Measurements from ENCODE around the gene MINDY4. TPM values are rescaled to one million over a fixed set of nuclear protein-coding genes. Genes with fewer than 3 reads are reported as not detected.
"Not testable (repeated sequence)": the region's sequence is repeated elsewhere in the genome, so short reads cannot be mapped to it uniquely, and the experiment has no call there.

MINDY4 gene
- total and polyA plus RNA-seq, 2 donors (not counting 1 experiment from before 2014, with no cell fraction given) = 0.12 to 1.1 TPM

GRCh38 chr7:30831936-30832335 lies 60.7 kb downstream of the MINDY4 start:
- POLR2A ChIA-PET = no interaction called here
- Mint-ChIP-seq H3K9me3 (ENCODE audit: insufficient read depth) (peaks cover 19% of the 10 kb centered on the region), H3K4me1 (no peaks in the 10 kb centered on the region), H3K4me3 (no peak overlapping the region), H3K27me3 (peaks cover 3% of the 10 kb centered on the region), H3K27ac (no peak overlapping the region)
- Histone ChIP-seq H2AFZ (ENCODE audit: insufficient read depth, low read depth, low read length, poor library complexity, severe bottlenecking) (no peak overlapping the region), H3K4me3 (ENCODE audit: control extremely low read depth in 1 of 5, extremely low read depth in 1 of 5, insufficient read depth in 1 of 5, low read depth in 2 of 5, low read length in 4 of 5) (no peak overlapping the region), H3K27me3 (replicated peaks in 1 of 4; ENCODE audit: control extremely low read depth in 1 of 4, control insufficient read depth in 3 of 4, insufficient read depth in 4 of 4, low read length in 3 of 4) (peaks cover 0 to 2% (median 0%) of the 10 kb centered on the region in 4 experiments), H4K20me1 (ENCODE audit: control insufficient read depth, insufficient read depth, low read length, poor library complexity, severe bottlenecking) (no peaks in the 10 kb centered on the region), H3K79me2 (ENCODE audit: control insufficient read depth, insufficient read depth, low read length) (no peaks in the 10 kb centered on the region), H3K9ac (ENCODE audit: low read length) (no peak overlapping the region), H3K9me3 (ENCODE audit: control extremely low read depth in 1 of 3, control insufficient read depth in 2 of 3, insufficient read depth in 1 of 3, low read length in 2 of 3) (peaks cover 0 to 35% (median 17%) of the 10 kb centered on the region in 3 donors), H3K4me1 (ENCODE audit: control insufficient read depth in 2 of 2, insufficient read depth in 2 of 2, low read length in 2 of 2) (no peaks in the 10 kb centered on the region), H3K27ac (ENCODE audit: low read length in 2 of 2) (no peak overlapping the region), H3K36me3 (replicated peaks in 1 of 2; ENCODE audit: control extremely low read depth in 1 of 2, control insufficient read depth in 1 of 2, extremely low read depth in 1 of 2, insufficient read depth in 2 of 2, low read length in 1 of 2) (no peaks in the 10 kb centered on the region), H3K4me2 (replicated peaks; ENCODE audit: low read depth, low read length, poor library complexity, severe bottlenecking) (no peak overlapping the region)
- DNase-seq = no peak
- TF ChIP-seq CTCF (IDR thresholded peaks at IDR 0.05) = no peak
- intact Hi-C loops (cut with micrococcal nuclease) = no loop called here
- WGBS (ENCODE audit: insufficient coverage) = 85% methylated on average over 5 of the region's 5 CpGs
- ATAC-seq (ENCODE audit: low read depth) = no peak
- CTCF ChIA-PET = no interaction called here

GRCh38 chr7:30834017-30834674 lies 62.9 kb downstream of the MINDY4 start:
- H3K9me3 Mint-ChIP-seq (ENCODE audit: insufficient read depth) = peaks cover 19% of the 10 kb centered on the region
- POLR2A ChIA-PET; H3K27ac ChIP-seq (ENCODE audit: low read length in 2 of 2); H3K27me3 ChIP-seq (replicated peaks in 1 of 4; ENCODE audit: control extremely low read depth in 1 of 4, control insufficient read depth in 3 of 4, insufficient read depth in 4 of 4, low read length in 3 of 4); H3K27me3 Mint-ChIP-seq; H3K4me3 Mint-ChIP-seq; H3K4me2 ChIP-seq (replicated peaks; ENCODE audit: low read depth, low read length, poor library complexity, severe bottlenecking); H4K20me1 ChIP-seq (ENCODE audit: control insufficient read depth, insufficient read depth, low read length, poor library complexity, severe bottlenecking); H3K36me3 ChIP-seq (replicated peaks in 1 of 2; ENCODE audit: control extremely low read depth in 1 of 2, control insufficient read depth in 1 of 2, extremely low read depth in 1 of 2, insufficient read depth in 2 of 2, low read length in 1 of 2); H2AFZ ChIP-seq (ENCODE audit: insufficient read depth, low read depth, low read length, poor library complexity, severe bottlenecking); H3K9ac ChIP-seq (ENCODE audit: low read length); H3K4me1 Mint-ChIP-seq; H3K4me3 ChIP-seq (ENCODE audit: control extremely low read depth in 1 of 5, extremely low read depth in 1 of 5, insufficient read depth in 1 of 5, low read depth in 2 of 5, low read length in 4 of 5); H3K27ac Mint-ChIP-seq; DNase-seq; H3K79me2 ChIP-seq (ENCODE audit: control insufficient read depth, insufficient read depth, low read length); intact Hi-C loops (cut with micrococcal nuclease); CTCF ChIA-PET; H3K4me1 ChIP-seq (ENCODE audit: control insufficient read depth in 2 of 2, insufficient read depth in 2 of 2, low read length in 2 of 2); ATAC-seq (ENCODE audit: low read depth): not testable (repeated sequence)
- H3K9me3 ChIP-seq (ENCODE audit: control extremely low read depth in 1 of 3, control insufficient read depth in 2 of 3, insufficient read depth in 1 of 3, low read length in 2 of 3) = peaks cover 0 to 32% (median 17%) of the 10 kb centered on the region in 3 donors
- WGBS (ENCODE audit: insufficient coverage) = 94% methylated on average over 2 of the region's 6 CpGs
